ENCODE data around the gene RNF41. TPM values are rescaled to one million over a fixed set of nuclear protein-coding genes. Genes with fewer than 3 reads are reported as not detected.

The RNF41 gene
- total RNA-seq = 117 and 180 TPM in 2 replicates

DNA sequence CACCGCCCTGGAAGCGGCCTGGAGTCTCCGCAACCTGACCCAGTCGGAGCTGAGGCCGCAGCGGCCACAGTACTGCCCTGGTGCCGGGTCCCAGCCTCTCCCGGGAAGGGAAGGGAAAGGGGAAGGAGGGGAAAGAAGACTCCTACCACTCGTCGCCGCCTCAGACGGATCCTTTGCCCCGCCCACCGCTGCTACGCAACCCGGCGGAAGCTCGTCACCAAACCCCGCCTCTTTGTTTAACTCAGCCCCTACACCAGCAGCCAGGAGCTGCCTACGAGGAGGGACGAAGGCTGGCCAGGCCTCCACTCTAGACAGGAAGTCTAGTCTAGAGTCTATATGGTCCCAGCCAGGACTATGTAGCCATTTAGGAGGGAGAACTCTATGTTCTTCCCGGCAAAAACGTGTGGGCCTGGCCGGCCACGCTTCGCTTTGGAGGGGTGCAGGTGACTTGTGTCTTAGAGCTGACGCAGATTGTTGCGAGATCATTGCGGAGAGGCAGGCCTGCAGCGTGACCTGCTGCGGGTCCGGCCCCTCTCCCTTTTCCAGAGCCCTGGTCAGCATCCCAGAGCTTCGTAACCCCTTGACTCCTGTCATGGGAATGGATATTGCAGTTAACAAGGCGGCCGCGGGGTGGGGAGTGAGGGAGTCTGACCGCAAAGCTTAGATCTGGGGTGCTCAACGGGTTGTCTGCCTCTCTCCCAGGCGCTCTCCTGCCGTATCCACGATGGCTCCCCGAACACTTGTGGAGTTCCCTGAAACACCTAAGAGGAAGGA lies at the start of gene RNF41:
TSS of gene RNF41 (minus strand) at position 166 of the 774 bp plus-strand sequence. CDS start 7,875 bp downstream, outside the sequence.

DNA sequence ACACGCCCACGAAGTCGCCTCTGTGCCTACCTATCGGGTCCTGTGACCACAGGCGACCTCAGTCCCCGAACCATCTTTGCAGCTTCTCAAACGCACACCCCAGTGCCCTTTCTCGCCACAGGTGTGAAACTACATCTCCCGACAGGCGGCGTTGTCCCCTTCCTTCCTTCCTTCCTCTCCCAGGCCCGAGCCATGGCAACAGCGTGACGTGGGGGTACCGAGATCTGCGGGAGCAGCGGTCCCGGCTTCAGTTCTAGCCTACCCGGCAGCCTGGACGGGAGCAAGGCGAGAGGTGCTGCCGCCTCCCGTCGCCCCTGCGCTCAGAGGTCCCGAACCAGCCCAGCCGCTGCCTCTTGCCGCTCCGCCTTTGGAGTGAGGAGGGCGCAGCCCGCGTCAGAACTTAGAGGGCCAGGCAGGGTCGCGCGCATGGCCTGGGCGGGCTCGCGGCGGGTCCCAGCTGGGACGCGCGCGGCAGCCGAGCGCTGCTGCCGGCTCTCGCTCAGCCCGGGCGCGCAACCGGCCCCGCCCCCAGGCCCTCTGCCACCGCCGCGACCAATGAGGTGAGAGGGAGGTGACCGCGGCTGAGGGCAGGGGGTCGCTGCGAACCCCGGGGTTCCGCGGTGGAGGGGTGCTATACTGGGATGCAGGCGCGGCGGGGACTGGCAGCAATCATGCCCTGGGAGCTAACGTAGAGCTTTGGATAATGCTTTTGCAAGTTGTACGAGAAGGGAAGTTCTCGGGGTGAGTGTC lies 45.1 kb upstream of the RNF41 start, which contains the start of gene COQ10A:
TSS of gene COQ10A (plus strand) at position 250 of the 750 bp plus-strand sequence. CDS start at position 427, 177 bp downstream.

GRCh38 chr12:56258068-56258819 lies 36.5 kb upstream of the RNF41 start, which contains the start of gene ANKRD52:
Gene ANKRD52 (minus strand): TSS chr12:56258384. CDS start chr12:56258269, 115 bp downstream.

DNA sequence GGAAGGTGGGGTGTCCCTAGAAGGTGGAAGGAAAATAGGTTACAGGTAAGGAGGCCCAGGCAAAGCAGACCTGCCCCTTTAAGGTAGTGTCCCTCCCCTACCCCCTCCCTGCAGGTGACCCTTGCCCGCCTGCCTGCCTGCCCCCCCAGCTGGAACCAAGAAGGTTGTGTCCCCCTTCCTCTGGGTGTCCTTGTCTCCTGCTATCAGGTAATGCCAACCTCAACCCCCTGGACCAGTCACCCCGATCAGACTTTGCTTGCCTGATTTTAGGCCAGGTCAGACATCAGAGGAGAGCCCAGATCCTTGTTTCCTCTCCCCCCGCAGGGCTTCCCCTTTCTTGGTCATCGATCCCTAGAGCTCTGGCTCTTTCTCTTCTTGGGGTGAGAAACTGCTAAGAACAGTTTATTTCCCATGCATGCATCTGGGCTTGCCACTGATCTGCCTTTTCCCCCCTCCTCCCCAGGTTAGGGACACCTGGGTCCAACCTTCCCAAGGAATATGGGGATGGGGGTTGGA lies 8.3 kb upstream of the RNF41 start, which contains the start of gene SLC39A5:
TSS of gene SLC39A5 (plus strand) at position 136 of the 516 bp plus-strand sequence. CDS start 1,224 bp downstream, outside the sequence.

GRCh38 chr12:56224102-56224701 lies 2.5 kb upstream of the RNF41 start, which contains the start of gene NABP2:
Gene NABP2 (plus strand): TSS chr12:56224342. CDS start chr12:56224857, 515 bp downstream.

GRCh38 chr12:56189099-56189917 lies 32.4 kb downstream of the RNF41 start, which contains the start of gene SMARCC2:
Gene SMARCC2 (minus strand): TSS chr12:56189483. CDS start chr12:56189461, 22 bp downstream.

DNA sequence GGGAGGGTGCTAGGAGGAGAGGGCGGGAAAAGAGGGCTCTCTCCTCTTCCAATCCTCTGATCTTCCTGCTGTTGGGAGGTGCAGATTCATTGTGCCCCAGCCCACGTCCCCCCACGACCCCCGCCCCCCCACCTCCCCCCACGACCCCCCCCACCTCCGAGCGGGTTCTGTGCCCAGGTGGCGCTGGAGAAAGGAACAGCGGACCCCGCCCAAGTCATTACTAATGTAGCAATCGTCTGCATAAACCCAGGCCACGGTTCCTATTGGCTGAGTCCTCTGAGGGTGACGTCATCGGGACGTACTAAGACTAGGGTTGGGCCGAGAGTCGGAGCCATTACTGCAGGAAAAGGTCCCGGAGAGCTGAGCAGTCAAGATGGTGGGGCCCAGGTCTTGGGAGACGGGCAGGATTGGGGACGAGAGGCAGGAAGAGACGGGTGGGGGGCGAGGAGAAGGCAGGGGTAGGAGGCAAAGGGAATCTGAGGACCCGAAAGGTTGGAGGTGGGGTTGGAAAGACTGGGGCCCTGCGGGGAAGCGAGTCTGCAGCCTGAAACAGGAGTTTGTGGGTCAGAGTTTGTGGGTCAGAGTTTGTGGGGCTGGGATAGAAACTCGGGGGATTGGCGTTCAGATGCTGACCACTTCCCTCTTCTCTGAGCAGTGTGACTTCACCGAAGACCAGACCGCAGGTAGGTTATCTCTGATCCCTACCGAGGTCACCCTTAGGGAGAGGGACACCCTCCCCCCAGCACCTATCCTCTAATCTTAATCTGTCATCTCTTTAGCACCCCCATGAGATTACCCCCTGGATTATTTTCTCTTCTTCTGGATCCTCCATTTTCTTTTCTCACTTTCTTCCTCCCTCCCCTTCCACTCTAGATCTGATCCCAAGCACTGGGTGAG lies 63.4 kb downstream of the RNF41 start, which contains the start of gene MYL6:
TSS of gene MYL6 (plus strand) at position 331 of the 897 bp plus-strand sequence. CDS start at position 374, 43 bp downstream.

Other genes with a start within 250 kb of the RNF41 start
- 41.6 and 51.5 TPM in 2 replicates for gene RAB5B, start 247.8 kb downstream of the RNF41 start, total RNA-seq
- 9.1 and 10.8 TPM in 2 replicates for gene SUOX, start 224.6 kb downstream of the RNF41 start, total RNA-seq
- 1.5 TPM in 2 replicates for gene IKZF4, start 200.9 kb downstream of the RNF41 start, total RNA-seq
- 174 and 483 TPM in 2 replicates for gene RPS26, start 180.0 kb downstream of the RNF41 start, total RNA-seq
- 0.11 and 0.75 TPM in 2 replicates for gene ERBB3, start 141.8 kb downstream of the RNF41 start, total RNA-seq
- 107 and 254 TPM in 2 replicates for gene PA2G4, start 117.4 kb downstream of the RNF41 start, total RNA-seq
- 1,557 and 2,417 TPM in 2 replicates for gene RPL41, start 105.3 kb downstream of the RNF41 start, total RNA-seq
- gene ZC3H10, start 103.7 kb downstream of the RNF41 start, total RNA-seq = 4.7 and 6.3 TPM in 2 replicates
- gene ESYT1, start 93.7 kb downstream of the RNF41 start, total RNA-seq = 475 and 484 TPM in 2 replicates
- gene MYL6B, start 69.3 kb downstream of the RNF41 start, total RNA-seq = 59.2 and 112 TPM in 2 replicates
- 2,082 and 2,483 TPM in 2 replicates for gene MYL6, start 63.6 kb downstream of the RNF41 start, total RNA-seq
- 46.2 and 47.1 TPM in 2 replicates for gene SMARCC2, start 32.4 kb downstream of the RNF41 start, total RNA-seq
- 19.0 and 34.4 TPM in 2 replicates for gene NABP2, start 2.4 kb upstream of the RNF41 start, total RNA-seq
- 1.00 TPM in 1 of 2 replicates, not detected in the other for gene SLC39A5, start 8.1 kb upstream of the RNF41 start, total RNA-seq
- gene ANKRD52, start 36.5 kb upstream of the RNF41 start, total RNA-seq = 18.0 and 21.7 TPM in 2 replicates
- gene COQ10A, start 45.0 kb upstream of the RNF41 start, total RNA-seq = 6.2 and 7.4 TPM in 2 replicates
- 68.9 and 122 TPM in 2 replicates for gene CS, start 78.4 kb upstream of the RNF41 start, total RNA-seq
- 87.5 and 89.6 TPM in 2 replicates for gene CNPY2, start 94.1 kb upstream of the RNF41 start, total RNA-seq
- gene PAN2, start 112.1 kb upstream of the RNF41 start, total RNA-seq = 22.6 and 25.4 TPM in 2 replicates
- 0.22 TPM in 1 of 2 replicates, not detected in the other for gene IL23A, start 117.0 kb upstream of the RNF41 start, total RNA-seq
- 147 and 327 TPM in 2 replicates for gene STAT2, start 138.2 kb upstream of the RNF41 start, total RNA-seq
- gene APOF, start 140.9 kb upstream of the RNF41 start, total RNA-seq = not detected in 2 replicates
- 12.1 and 31.5 TPM in 2 replicates for gene TIMELESS, start 227.5 kb upstream of the RNF41 start, total RNA-seq
- not detected in 2 replicates for gene MIP, start 232.7 kb upstream of the RNF41 start, total RNA-seq
- 1.5 and 1.7 TPM in 2 replicates for gene SPRYD4, start 246.7 kb upstream of the RNF41 start, total RNA-seq